Neural cell (in vitro differentiated cells): ENCODE measurements around the gene SDF2. TPM values are rescaled to one million over a fixed set of nuclear protein-coding genes. Genes with fewer than 3 reads are reported as not detected.

Experiments
- H2AFZ ChIP-seq: fragments of 200-600, 300-800 bp; sonication (generic), shearing (Covaris generic); 2 replicates; pipeline ENCODE4 v1.6.0; 2014; ENCODE audit warnings: low read depth, mild to moderate bottlenecking, antibody characterized with exemption, low read length, moderate library complexity
- H3F3A ChIP-seq: fragments of 200-600 bp; shearing (Covaris generic); 2 replicates; pipeline ENCODE4 v1.6.1; 2016; ENCODE audit warnings: mild to moderate bottlenecking, moderate library complexity, mixed read lengths, antibody characterized with exemption, low read length; ENCODE audit not compliant: insufficient read depth, poor library complexity, severe bottlenecking
- H3K27ac ChIP-seq: fragments of 200-600, 300-800 bp; sonication (generic), shearing (Covaris generic); 2 replicates; pipeline ENCODE4 v1.5.1; 2014; ENCODE audit warnings: mild to moderate bottlenecking, low read length, moderate library complexity
- H3K27me3 ChIP-seq: fragments of 300-800, 200-600 bp; sonication (generic), shearing (Covaris generic); 2 replicates; pipeline ENCODE4 v1.6.0; 2014; ENCODE audit warnings: mild to moderate bottlenecking, low read depth, low read length, moderate library complexity; ENCODE audit not compliant: insufficient read depth
- H3K36me3 ChIP-seq: fragments of 300-800, 200-600 bp; sonication (generic), shearing (Covaris generic); 2 replicates; pipeline ENCODE4 v1.5.1; 2014; ENCODE audit warnings: mild to moderate bottlenecking, antibody characterized with exemption, low read length, moderate library complexity; ENCODE audit not compliant: insufficient read depth
- H3K4me2 ChIP-seq: fragments of 300-800, 200-600 bp; sonication (generic), shearing (Covaris generic); 2 replicates; pipeline ENCODE4 v1.6.0; 2014; ENCODE audit warnings: mild to moderate bottlenecking, low read length
- H3K4me3 ChIP-seq: fragments of 300-800, 200-600 bp; sonication (generic), shearing (Covaris generic); 2 replicates; pipeline ENCODE4 v1.5.1; 2014; ENCODE audit warnings: mild to moderate bottlenecking, low read length, moderate library complexity
- H3K79me2 ChIP-seq: fragments of 200-600 bp; shearing (Covaris generic); replicated peaks from 2 replicates; pipeline ENCODE4 v1.6.0; 2014; ENCODE audit warnings: mild to moderate bottlenecking, low read length, moderate library complexity; ENCODE audit not compliant: insufficient read depth
- H3K9ac ChIP-seq: fragments of 300-800, 200-600 bp; sonication (generic), shearing (Covaris generic); 2 replicates; pipeline ENCODE4 v1.6.1; 2016; ENCODE audit warnings: mild to moderate bottlenecking, low read length, mixed read lengths
- H3K9me2 ChIP-seq: fragments of 200-600 bp; shearing (Covaris generic); 2 replicates; pipeline ENCODE4 v1.6.1; 2016; ENCODE audit warnings: mild to moderate bottlenecking, low read length, mixed read lengths; ENCODE audit not compliant: insufficient read depth
- H3K9me3 ChIP-seq: fragments of 200-600, 300-800 bp; sonication (generic), shearing (Covaris generic); 2 replicates; pipeline ENCODE4 v1.6.1; 2016; ENCODE audit warnings: mild to moderate bottlenecking, mixed run types, low read length, moderate library complexity, mixed read lengths
- H4K20me1 ChIP-seq: fragments of 200-600 bp; shearing (Covaris generic); 2 replicates; pipeline ENCODE4 v1.6.1; 2016; ENCODE audit warnings: mild to moderate bottlenecking, mixed run types; ENCODE audit not compliant: insufficient read depth
- MXI1 ChIP-seq: fragments of 450-650 bp; conservative IDR thresholded peaks from 2 replicates; pipeline ENCODE4 v1.6.1; 2014; ENCODE audit warnings: antibody characterized with exemption, mild to moderate bottlenecking; ENCODE audit not compliant: poor library complexity, severe bottlenecking
- polyA plus RNA-seq: library from polyadenylated mRNA; depleted of rRNA; stranded (reverse); fragments of >200 nt; gene quantifications from 2 replicates; pipeline ENCODE4 v1.2.3, GENCODE V29; 2014

The SDF2 gene
- polyA plus RNA-seq, 1 donor from 2014 or later = 129 TPM

DNA sequence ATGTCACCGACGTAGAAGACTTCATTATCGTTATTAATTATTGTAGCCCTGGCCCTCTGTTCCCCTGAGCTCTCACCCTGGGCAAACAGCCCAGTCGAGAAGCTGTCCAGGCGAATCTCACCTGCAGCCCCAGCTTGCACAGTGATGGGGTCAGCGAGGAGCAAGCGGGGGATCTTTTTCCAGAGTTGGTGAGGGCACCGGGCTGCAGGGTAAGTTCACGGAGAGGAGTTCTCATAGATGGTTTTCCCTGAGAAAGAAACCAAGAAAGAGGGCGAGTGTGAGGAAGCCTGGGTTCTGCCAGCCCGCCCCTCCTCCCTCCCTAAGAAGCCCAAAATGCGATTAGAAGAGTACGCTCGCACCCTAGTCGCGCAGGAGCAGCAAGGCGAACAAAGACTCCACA lies 63.3 kb downstream of the SDF2 start:
- Histone ChIP-seq H3K4me2 (peak overlapping the region; percentile 50), H3K27ac (no peak overlapping the region), H2AFZ (no peak overlapping the region), H3F3A (no peaks in the 10 kb centered on the region), H4K20me1 (no peaks in the 10 kb centered on the region), H3K27me3 (no peaks in the 10 kb centered on the region), H3K9ac (no peak overlapping the region), H3K36me3 (no peaks in the 10 kb centered on the region), H3K9me3 (no peaks in the 10 kb centered on the region), H3K4me3 (peak overlapping the region; percentile 71), H3K79me2 (no peaks in the 10 kb centered on the region), H3K9me2 (no peaks in the 10 kb centered on the region)
- no peak for TF ChIP-seq MXI1

Other genes with a start within 250 kb of the SDF2 start
- gene SLC13A2, start 188.3 kb downstream of the SDF2 start, polyA plus RNA-seq = not detected in 2 replicates
- gene FOXN1, start 155.6 kb downstream of the SDF2 start, polyA plus RNA-seq = not detected in 2 replicates
- 218 and 231 TPM in 2 replicates for gene UNC119, start 109.3 kb downstream of the SDF2 start, polyA plus RNA-seq
- 37.6 and 58.5 TPM in 2 replicates for gene PIGS, start 90.4 kb downstream of the SDF2 start, polyA plus RNA-seq
- 3.6 and 4.0 TPM in 2 replicates for gene ALDOC, start 85.0 kb downstream of the SDF2 start, polyA plus RNA-seq
- 19.9 and 21.2 TPM in 2 replicates for gene SPAG5, start 62.9 kb downstream of the SDF2 start, polyA plus RNA-seq
- gene RSKR, start 47.7 kb downstream of the SDF2 start, polyA plus RNA-seq = 45.7 and 47.5 TPM in 2 replicates
- 52.1 and 54.4 TPM in 2 replicates for gene BLTP2, start 16.7 kb downstream of the SDF2 start, polyA plus RNA-seq
- gene SUPT6H, start 299 bp upstream of the SDF2 start, polyA plus RNA-seq = 19.0 and 20.4 TPM in 2 replicates
- 18.8 and 20.7 TPM in 2 replicates for gene PROCA1, start 50.0 kb upstream of the SDF2 start, polyA plus RNA-seq
- gene RAB34, start 56.0 kb upstream of the SDF2 start, polyA plus RNA-seq = 3.4 and 9.3 TPM in 2 replicates
- 292 and 297 TPM in 2 replicates for gene RPL23A, start 58.1 kb upstream of the SDF2 start, polyA plus RNA-seq
- not detected in 2 replicates for gene TLCD1, start 64.3 kb upstream of the SDF2 start, polyA plus RNA-seq
- 1.5 and 2.0 TPM in 2 replicates for gene NEK8, start 66.9 kb upstream of the SDF2 start, polyA plus RNA-seq
- 139 and 146 TPM in 2 replicates for gene TRAF4, start 82.1 kb upstream of the SDF2 start, polyA plus RNA-seq
- 1.9 and 6.4 TPM in 2 replicates for gene FAM222B, start 180.9 kb upstream of the SDF2 start, polyA plus RNA-seq
- gene ERAL1, start 193.1 kb upstream of the SDF2 start, polyA plus RNA-seq = 24.2 and 31.8 TPM in 2 replicates
- gene FLOT2, start 235.8 kb upstream of the SDF2 start, polyA plus RNA-seq = 27.5 and 34.5 TPM in 2 replicates
- gene DHRS13, start 241.2 kb upstream of the SDF2 start, polyA plus RNA-seq = 91.1 and 93.2 TPM in 2 replicates